ENCODE data around the gene OPRPN. TPM values are rescaled to one million over a fixed set of nuclear protein-coding genes. Genes with fewer than 3 reads are reported as not detected.

OPRPN gene
- polyA plus RNA-seq, 4 donors: not detected

DNA sequence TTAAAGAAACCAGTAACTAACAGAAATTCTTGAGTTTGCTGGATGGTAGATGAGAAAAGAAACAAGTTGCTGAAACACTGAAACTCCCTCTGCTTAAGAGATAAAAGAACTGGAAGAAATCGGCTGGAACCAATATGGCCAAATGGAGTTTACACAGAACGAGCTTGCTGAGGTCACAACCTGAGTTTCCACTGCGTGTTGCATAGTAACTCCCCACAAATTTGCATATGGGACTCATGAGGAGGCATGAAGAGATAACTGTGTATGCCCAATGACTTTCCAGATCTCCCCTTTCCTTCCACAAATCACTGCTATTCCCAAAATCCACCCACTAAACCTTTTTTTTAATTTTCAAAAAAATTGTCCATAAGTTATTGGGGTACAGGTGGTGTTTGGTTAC is 25.0 kb upstream of the OPRPN start:
- Histone ChIP-seq H3K36me3 (ENCODE audit: control insufficient read depth in 3 of 3, insufficient read depth in 2 of 3, low read depth in 1 of 3, low read length in 3 of 3) (no peaks in the 10 kb centered on the region), H3K27ac (ENCODE audit: low read depth in 1 of 3, low read length in 2 of 3) (no peak overlapping the region), H3K4me3 (ENCODE audit: low read depth in 1 of 3, low read length in 3 of 3) (no peak overlapping the region), H3K27me3 (ENCODE audit: control insufficient read depth in 3 of 3, insufficient read depth in 3 of 3, low read length in 3 of 3) (no peaks in the 10 kb centered on the region), H3K4me1 (ENCODE audit: control insufficient read depth in 3 of 3, insufficient read depth in 2 of 3, low read depth in 1 of 3, low read length in 2 of 3) (no peaks in the 10 kb centered on the region), H3K9me3 (ENCODE audit: control insufficient read depth in 2 of 2, insufficient read depth in 1 of 2, low read depth in 1 of 2, low read length in 1 of 2) (no peaks in the 10 kb centered on the region)
- DNase-seq (no peak), FAIRE-seq (no peak)
- WGBS, 3 donors: 69 to 89% (median 80%) methylated on average over 3 of the region's 3 CpGs

DNA sequence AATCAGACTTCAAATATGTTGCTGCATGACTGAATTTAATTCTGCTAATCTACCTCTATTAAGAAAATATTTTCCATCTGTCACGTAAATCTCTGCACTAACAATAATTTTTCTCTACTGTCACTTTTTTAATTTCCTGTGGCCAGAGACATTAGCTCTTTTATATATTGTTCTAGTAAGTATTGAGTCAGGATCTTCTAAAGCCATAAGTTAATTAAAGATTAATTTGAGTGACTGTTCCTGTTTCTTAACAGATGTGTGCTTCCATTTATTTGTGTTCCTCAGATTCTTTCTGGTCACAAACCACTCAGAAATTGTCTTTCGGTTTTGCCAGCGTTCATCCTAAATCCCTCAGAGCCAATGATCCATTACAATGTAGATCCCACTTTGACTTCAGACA is 17.2 kb upstream of the OPRPN start:
- Histone ChIP-seq H3K27me3 (ENCODE audit: control insufficient read depth in 3 of 3, insufficient read depth in 3 of 3, low read length in 3 of 3) (no peaks in the 10 kb centered on the region), H3K4me3 (ENCODE audit: low read depth in 1 of 3, low read length in 3 of 3) (no peak overlapping the region), H3K4me1 (ENCODE audit: control insufficient read depth in 3 of 3, insufficient read depth in 2 of 3, low read depth in 1 of 3, low read length in 2 of 3) (no peaks in the 10 kb centered on the region), H3K36me3 (ENCODE audit: control insufficient read depth in 3 of 3, insufficient read depth in 2 of 3, low read depth in 1 of 3, low read length in 3 of 3) (no peaks in the 10 kb centered on the region), H3K27ac (ENCODE audit: low read depth in 1 of 3, low read length in 2 of 3) (no peak overlapping the region), H3K9me3 (ENCODE audit: control insufficient read depth in 2 of 2, insufficient read depth in 1 of 2, low read depth in 1 of 2, low read length in 1 of 2) (no peaks in the 10 kb centered on the region)
- DNase-seq: no peak
- no peak for FAIRE-seq
- WGBS, 3 donors: 79 to 89% (median 87%) methylated on average over 3 of the region's 3 CpGs

DNA sequence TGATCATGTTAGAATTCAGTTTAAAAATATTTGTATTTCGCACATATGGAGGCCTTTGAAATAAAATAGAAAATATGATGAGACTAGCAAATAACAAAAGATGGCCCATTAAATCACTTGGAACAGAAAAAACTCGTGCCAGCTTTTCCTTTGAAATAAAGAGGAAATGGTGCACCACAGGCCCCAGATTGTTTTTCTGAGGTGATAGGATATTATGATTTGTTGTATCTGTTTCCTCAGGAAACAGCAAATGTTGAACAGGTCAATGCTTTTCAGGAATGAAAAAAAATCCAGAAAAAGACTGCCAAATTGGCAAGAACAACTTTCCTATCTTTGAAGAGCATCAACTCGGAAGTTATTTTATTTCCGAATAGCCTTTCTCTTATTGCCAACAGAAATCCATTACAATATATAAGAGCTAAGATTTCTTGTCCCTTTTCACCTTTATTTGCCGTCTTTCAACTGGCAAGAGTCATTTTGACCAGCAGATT is 15.0 kb upstream of the OPRPN start, which contains the start of gene SMR3B:
Gene SMR3B (plus strand): TSS at position 441 of the 491 bp plus-strand sequence. CDS start 1,380 bp downstream, outside the sequence.
- WGBS, 3 donors: 75 to 79% (median 77%) methylated on average over 5 of the region's 5 CpGs
- H3K4me1 ChIP-seq (ENCODE audit: control insufficient read depth in 3 of 3, insufficient read depth in 2 of 3, low read depth in 1 of 3, low read length in 2 of 3): no peaks in the 10 kb centered on the region
- H3K4me3 ChIP-seq (ENCODE audit: low read depth in 1 of 3, low read length in 3 of 3): no peak within 1 kb of the TSS
- no peak for FAIRE-seq
- no peak within 1 kb of the TSS for H3K27ac ChIP-seq (ENCODE audit: low read depth in 1 of 3, low read length in 2 of 3)
- no peaks in the 10 kb centered on the region for H3K27me3 ChIP-seq (ENCODE audit: control insufficient read depth in 3 of 3, insufficient read depth in 3 of 3, low read length in 3 of 3)
- no peak for DNase-seq
- no peaks in the 10 kb centered on the region for H3K36me3 ChIP-seq (ENCODE audit: control insufficient read depth in 3 of 3, insufficient read depth in 2 of 3, low read depth in 1 of 3, low read length in 3 of 3)
- H3K9me3 ChIP-seq (ENCODE audit: control insufficient read depth in 2 of 2, insufficient read depth in 1 of 2, low read depth in 1 of 2, low read length in 1 of 2): no peaks in the 10 kb centered on the region

DNA sequence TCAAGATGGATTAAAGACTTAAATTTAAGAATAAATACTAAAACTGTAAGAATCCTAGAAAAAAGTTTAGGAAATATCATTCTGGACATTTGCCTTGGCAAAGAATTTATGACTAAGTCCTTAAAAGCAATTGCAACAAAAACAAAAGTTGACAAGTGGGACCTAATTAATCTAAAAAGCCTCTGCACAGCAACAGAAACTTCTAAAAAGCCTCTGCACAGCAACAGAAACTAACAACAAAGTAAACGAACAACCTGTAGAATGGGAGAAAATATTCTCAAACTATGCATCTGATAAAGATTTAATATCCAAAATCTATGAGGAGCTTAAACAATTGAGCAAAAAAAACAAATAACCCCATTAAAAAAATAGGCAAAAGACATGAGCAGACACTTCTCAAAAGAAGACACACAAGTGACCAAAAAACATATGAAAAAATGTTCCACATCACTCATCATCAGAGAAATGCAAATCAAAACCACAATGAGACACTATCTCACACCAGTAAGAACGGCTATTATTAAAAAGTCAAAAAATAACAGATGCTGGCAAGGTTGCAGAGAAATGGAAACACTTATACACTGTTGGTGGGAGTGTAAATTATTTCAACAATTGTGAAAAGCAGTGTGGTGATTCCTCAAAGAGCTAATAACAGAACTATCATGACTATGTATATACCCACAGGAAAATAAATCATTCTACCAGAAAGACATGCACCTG is 5.5 kb upstream of the OPRPN start:
- Histone ChIP-seq H3K4me1 (ENCODE audit: control insufficient read depth in 3 of 3, insufficient read depth in 2 of 3, low read depth in 1 of 3, low read length in 2 of 3) (no peaks in the 10 kb centered on the region), H3K27me3 (ENCODE audit: control insufficient read depth in 3 of 3, insufficient read depth in 3 of 3, low read length in 3 of 3) (no peaks in the 10 kb centered on the region), H3K9me3 (ENCODE audit: control insufficient read depth in 2 of 2, insufficient read depth in 1 of 2, low read depth in 1 of 2, low read length in 1 of 2) (no peaks in the 10 kb centered on the region), H3K4me3 (ENCODE audit: low read depth in 1 of 3, low read length in 3 of 3) (no peak overlapping the region), H3K27ac (ENCODE audit: low read depth in 1 of 3, low read length in 2 of 3) (no peak overlapping the region), H3K36me3 (ENCODE audit: control insufficient read depth in 3 of 3, insufficient read depth in 2 of 3, low read depth in 1 of 3, low read length in 3 of 3) (no peaks in the 10 kb centered on the region)
- no peak for FAIRE-seq
- WGBS, 3 donors: 57 to 76% (median 68%) methylated on average over 2 of the region's 2 CpGs
- DNase-seq: no peak

DNA sequence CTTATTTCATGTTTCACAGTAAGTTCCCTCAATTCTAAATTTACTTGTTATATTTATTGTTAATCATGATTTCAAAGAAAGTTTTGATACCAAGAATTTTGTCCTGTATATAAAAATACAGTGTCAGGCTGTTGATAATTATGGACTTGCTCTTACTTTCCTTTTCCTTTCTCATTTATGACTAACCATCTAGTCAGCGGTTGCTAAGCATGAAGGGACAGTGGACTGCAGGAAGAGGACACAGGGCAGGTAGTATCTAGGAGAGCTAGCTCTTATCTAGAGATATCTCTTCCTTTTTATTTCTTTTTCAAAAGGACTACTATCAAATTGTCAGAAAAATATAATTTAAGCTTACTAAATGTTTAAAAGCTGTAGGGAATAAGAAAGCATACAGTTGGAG is 1.6 kb downstream of the OPRPN start:
- 70 to 84% (median 82%) methylated on average over 1 of the region's 1 CpG for WGBS, 3 donors
- no peak for FAIRE-seq
- H3K27me3 ChIP-seq (ENCODE audit: control insufficient read depth in 3 of 3, insufficient read depth in 3 of 3, low read length in 3 of 3): no peaks in the 10 kb centered on the region
- H3K27ac ChIP-seq (ENCODE audit: low read depth in 1 of 3, low read length in 2 of 3): no peak overlapping the region
- H3K4me3 ChIP-seq (ENCODE audit: low read depth in 1 of 3, low read length in 3 of 3): no peak overlapping the region
- no peaks in the 10 kb centered on the region for H3K9me3 ChIP-seq (ENCODE audit: control insufficient read depth in 2 of 2, insufficient read depth in 1 of 2, low read depth in 1 of 2, low read length in 1 of 2)
- no peaks in the 10 kb centered on the region for H3K36me3 ChIP-seq (ENCODE audit: control insufficient read depth in 3 of 3, insufficient read depth in 2 of 3, low read depth in 1 of 3, low read length in 3 of 3)
- DNase-seq: no peak
- no peaks in the 10 kb centered on the region for H3K4me1 ChIP-seq (ENCODE audit: control insufficient read depth in 3 of 3, insufficient read depth in 2 of 3, low read depth in 1 of 3, low read length in 2 of 3)

DNA sequence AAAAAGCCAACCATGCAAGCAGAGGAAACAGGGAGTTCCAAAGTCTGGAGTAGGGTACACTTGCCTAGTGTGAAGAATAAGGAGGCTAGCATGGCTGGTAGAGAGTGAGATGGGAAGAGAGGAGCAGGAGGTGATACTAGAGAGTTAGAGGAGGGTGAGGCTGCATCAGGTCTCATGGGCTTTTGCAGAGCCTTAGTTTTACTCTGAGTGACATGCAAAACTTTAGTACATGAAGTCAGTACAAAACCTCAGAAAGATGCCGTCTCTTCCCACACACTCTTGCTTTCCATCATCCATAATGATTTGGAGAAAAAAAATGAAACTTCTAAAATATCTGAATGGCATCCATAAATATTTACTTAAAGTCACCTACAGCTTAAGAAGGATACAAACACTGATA is 5.0 kb downstream of the OPRPN start:
- H3K27ac ChIP-seq (ENCODE audit: low read depth in 1 of 3, low read length in 2 of 3): no peak overlapping the region
- WGBS, 3 donors: 70 to 83% (median 77%) methylated on average over 1 of the region's 1 CpG
- H3K4me1 ChIP-seq (ENCODE audit: control insufficient read depth in 3 of 3, insufficient read depth in 2 of 3, low read depth in 1 of 3, low read length in 2 of 3): no peaks in the 10 kb centered on the region
- H3K9me3 ChIP-seq (ENCODE audit: control insufficient read depth in 2 of 2, insufficient read depth in 1 of 2, low read depth in 1 of 2, low read length in 1 of 2): no peaks in the 10 kb centered on the region
- FAIRE-seq (no peak), DNase-seq (no peak)
- no peaks in the 10 kb centered on the region for H3K36me3 ChIP-seq (ENCODE audit: control insufficient read depth in 3 of 3, insufficient read depth in 2 of 3, low read depth in 1 of 3, low read length in 3 of 3)
- H3K27me3 ChIP-seq (ENCODE audit: control insufficient read depth in 3 of 3, insufficient read depth in 3 of 3, low read length in 3 of 3): no peaks in the 10 kb centered on the region
- no peak overlapping the region for H3K4me3 ChIP-seq (ENCODE audit: low read depth in 1 of 3, low read length in 3 of 3)

DNA sequence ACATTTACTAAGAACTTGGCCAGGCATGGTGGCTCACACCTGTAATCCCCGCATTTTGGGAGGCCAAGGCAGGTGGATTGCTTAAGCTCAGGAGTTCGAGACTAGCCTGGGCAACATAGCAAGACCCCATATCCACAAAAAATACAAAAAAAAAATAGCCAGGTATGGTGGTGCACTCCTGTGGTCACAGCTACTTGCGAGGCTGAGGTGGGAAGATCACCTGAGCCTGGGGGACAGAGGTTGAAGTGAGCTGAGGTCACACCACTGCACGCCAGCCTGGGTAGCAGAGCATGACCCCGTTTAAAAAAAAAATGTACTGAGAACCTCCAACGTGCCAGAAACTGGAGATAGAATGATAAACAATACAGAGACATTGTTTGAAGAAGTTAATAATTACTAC is 8.0 kb downstream of the OPRPN start:
- no peak for DNase-seq
- no peak overlapping the region for H3K4me3 ChIP-seq (ENCODE audit: low read depth in 1 of 3, low read length in 3 of 3)
- 38 to 59% (median 39%) methylated on average over 6 of the region's 6 CpGs for whole genome bisulfite sequencing, 3 donors
- no peaks in the 10 kb centered on the region for H3K36me3 ChIP-seq (ENCODE audit: control insufficient read depth in 3 of 3, insufficient read depth in 2 of 3, low read depth in 1 of 3, low read length in 3 of 3)
- FAIRE-seq: no peak
- H3K9me3 ChIP-seq (ENCODE audit: control insufficient read depth in 2 of 2, insufficient read depth in 1 of 2, low read depth in 1 of 2, low read length in 1 of 2): no peaks in the 10 kb centered on the region
- H3K27ac ChIP-seq (ENCODE audit: low read depth in 1 of 3, low read length in 2 of 3): no peak overlapping the region
- H3K27me3 ChIP-seq (ENCODE audit: control insufficient read depth in 3 of 3, insufficient read depth in 3 of 3, low read length in 3 of 3): no peaks in the 10 kb centered on the region
- H3K4me1 ChIP-seq (ENCODE audit: control insufficient read depth in 3 of 3, insufficient read depth in 2 of 3, low read depth in 1 of 3, low read length in 2 of 3): no peaks in the 10 kb centered on the region

DNA sequence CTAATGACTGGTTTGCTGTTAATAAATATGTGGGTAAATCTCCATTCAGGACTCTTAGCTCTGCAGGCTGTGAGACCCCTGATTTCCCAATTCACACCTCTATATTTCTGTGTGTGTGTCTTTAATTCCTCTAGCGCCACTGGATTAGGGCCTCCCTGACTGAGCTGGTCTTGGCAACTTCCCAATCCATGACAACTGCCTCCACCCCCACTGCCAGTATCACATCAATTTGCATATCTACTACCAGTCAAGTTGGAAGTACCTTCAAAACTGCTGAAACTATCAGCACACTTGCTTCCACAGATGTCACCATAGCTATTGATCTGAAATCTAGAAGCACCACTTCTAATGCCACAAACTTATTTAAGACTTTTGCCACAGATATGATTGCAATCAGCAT is 27.6 kb downstream of the OPRPN start:
- Histone ChIP-seq H3K9me3 (ENCODE audit: control insufficient read depth in 2 of 2, insufficient read depth in 1 of 2, low read depth in 1 of 2, low read length in 1 of 2) (peaks cover 0 to 4% of the 10 kb centered on the region in 2 donors), H3K36me3 (ENCODE audit: control insufficient read depth in 3 of 3, insufficient read depth in 2 of 3, low read depth in 1 of 3, low read length in 3 of 3) (no peaks in the 10 kb centered on the region), H3K27ac (ENCODE audit: low read depth in 1 of 3, low read length in 2 of 3) (no peak overlapping the region), H3K4me1 (ENCODE audit: control insufficient read depth in 3 of 3, insufficient read depth in 2 of 3, low read depth in 1 of 3, low read length in 2 of 3) (no peaks in the 10 kb centered on the region), H3K4me3 (ENCODE audit: low read depth in 1 of 3, low read length in 3 of 3) (no peak overlapping the region), H3K27me3 (ENCODE audit: control insufficient read depth in 3 of 3, insufficient read depth in 3 of 3, low read length in 3 of 3) (no peaks in the 10 kb centered on the region)
- DNase-seq (no peak), FAIRE-seq (no peak)
- 55 to 81% (median 65%) methylated on average over 1 of the region's 1 CpG for WGBS, 3 donors

DNA sequence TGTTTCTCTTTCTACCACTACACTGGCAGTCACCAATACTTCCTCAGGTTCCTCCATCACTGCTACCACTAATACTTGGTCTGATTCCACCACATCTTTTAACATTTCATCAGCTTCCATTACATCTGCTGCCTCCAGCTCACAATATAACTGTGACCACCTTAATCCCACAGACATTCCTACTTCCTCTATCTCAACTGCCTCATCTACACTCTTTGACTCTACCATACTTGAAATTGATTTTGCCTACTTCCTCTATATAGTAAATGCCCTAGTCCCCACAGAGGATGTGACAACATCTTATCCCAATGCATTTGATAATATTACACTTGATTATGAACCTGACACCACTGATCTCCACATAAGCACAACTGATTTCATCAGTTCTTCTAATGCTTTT is 29.0 kb downstream of the OPRPN start:
- H3K36me3 ChIP-seq (ENCODE audit: control insufficient read depth in 3 of 3, insufficient read depth in 2 of 3, low read depth in 1 of 3, low read length in 3 of 3): no peaks in the 10 kb centered on the region
- no peaks in the 10 kb centered on the region for H3K4me1 ChIP-seq (ENCODE audit: control insufficient read depth in 3 of 3, insufficient read depth in 2 of 3, low read depth in 1 of 3, low read length in 2 of 3)
- no peak for DNase-seq
- no peak overlapping the region for H3K27ac ChIP-seq (ENCODE audit: low read depth in 1 of 3, low read length in 2 of 3)
- no peak for FAIRE-seq
- no peak overlapping the region for H3K4me3 ChIP-seq (ENCODE audit: low read depth in 1 of 3, low read length in 3 of 3)
- H3K27me3 ChIP-seq (ENCODE audit: control insufficient read depth in 3 of 3, insufficient read depth in 3 of 3, low read length in 3 of 3): no peaks in the 10 kb centered on the region
- peaks cover 0 to 4% of the 10 kb centered on the region in 2 donors for H3K9me3 ChIP-seq (ENCODE audit: control insufficient read depth in 2 of 2, insufficient read depth in 1 of 2, low read depth in 1 of 2, low read length in 1 of 2)
